ENCODE data around the gene ELFN1.

The ELFN1 gene

DNA sequence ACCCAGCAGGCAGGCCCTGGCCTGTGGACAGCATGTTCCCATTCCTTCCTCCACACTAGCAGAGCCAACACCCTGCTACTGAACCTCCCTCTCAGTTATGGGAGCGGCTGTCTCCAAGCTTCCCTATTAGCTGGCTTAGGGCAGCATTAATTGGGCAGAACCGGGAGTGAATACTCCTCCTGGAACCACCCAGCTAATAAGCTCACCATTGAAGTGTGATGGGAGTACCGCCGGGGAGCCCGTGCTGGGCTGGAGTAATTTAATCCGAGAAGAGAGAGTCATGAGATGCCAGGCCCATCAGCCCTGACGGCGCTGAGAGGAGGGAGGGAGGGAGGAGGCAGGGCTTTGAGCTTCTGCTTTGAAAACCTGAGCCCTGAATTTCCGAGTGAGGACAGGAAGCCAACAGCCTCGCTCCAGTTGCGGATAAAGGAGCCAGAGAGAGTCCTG, 31.8 kb upstream of the ELFN1 start:
- TF ChIP-seq, protein P1, sequence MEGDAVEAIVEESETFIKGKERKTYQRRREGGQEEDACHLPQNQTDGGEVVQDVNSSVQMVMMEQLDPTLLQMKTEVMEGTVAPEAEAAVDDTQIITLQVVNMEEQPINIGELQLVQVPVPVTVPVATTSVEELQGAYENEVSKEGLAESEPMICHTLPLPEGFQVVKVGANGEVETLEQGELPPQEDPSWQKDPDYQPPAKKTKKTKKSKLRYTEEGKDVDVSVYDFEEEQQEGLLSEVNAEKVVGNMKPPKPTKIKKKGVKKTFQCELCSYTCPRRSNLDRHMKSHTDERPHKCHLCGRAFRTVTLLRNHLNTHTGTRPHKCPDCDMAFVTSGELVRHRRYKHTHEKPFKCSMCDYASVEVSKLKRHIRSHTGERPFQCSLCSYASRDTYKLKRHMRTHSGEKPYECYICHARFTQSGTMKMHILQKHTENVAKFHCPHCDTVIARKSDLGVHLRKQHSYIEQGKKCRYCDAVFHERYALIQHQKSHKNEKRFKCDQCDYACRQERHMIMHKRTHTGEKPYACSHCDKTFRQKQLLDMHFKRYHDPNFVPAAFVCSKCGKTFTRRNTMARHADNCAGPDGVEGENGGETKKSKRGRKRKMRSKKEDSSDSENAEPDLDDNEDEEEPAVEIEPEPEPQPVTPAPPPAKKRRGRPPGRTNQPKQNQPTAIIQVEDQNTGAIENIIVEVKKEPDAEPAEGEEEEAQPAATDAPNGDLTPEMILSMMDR (conservative IDR thresholded peaks at IDR 0.05; ENCODE audit: low read length) = no peak
- H3K4me3 ChIP-seq (ENCODE audit: low read length) = no peak overlapping the region
- DNase-seq (ENCODE audit: low read depth) = no peak

DNA sequence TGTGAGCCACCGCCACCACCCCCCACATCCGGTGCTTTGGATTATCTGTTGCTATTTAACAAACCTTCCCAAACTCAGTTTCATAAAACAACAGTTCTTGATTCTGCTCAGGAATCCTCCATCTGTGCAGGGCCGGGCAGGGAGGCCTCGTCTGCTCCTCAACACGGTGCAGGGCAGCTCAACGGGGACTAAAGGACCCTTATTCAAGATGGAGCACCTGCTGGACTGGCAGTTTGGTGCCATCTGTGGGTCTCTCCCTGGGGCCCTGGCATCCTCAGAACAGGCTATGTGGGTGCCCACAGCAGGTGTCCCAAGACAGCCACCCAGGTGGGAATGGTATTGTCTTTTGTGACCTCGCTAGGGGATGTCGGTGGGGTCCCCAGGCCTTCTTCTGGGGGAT, 31.0 kb upstream of the ELFN1 start:
- TF ChIP-seq, protein P1 (conservative IDR thresholded peaks at IDR 0.05; ENCODE audit: low read length) = no peak

DNA sequence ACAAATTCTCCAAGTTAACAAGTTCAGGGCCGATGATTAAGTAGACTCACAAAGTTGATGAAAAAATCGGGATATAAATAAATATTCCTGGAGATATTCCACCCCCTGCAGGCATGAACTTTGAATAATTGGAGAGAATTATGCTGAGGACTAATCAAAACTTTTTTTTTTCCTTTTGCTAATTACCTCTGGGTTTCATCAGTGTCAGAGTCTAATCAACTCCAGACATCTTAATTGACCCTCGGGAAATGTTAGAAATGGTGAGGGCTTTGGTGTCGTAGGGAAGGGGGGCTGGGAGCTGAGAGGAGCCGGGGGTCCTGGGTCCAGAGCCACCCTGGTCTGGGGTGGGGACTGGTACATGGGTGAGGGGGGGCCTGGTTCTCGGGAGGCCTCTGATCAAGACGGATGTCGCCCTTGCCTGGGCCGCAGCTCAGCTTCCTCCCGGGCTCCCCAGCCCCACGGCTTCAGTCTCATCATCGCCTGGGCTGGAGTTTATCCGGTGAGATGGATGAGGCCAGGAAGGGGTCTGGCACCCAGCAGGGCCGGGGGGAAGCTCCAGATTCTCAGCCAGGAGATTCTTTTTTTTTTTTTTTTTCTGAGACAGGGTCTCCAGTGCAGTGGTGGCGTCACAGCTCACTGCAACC, 30.4 kb upstream of the ELFN1 start:
- H3K4me3 ChIP-seq (ENCODE audit: low read length) = no peak overlapping the region
- no peak for DNase-seq (ENCODE audit: low read depth)
- TF ChIP-seq, protein P1 (conservative IDR thresholded peaks at IDR 0.05; ENCODE audit: low read length) = no peak

More for the DNA sequence above, 31.0 kb upstream of the ELFN1 start:
- no peak overlapping the region for H3K4me3 ChIP-seq (ENCODE audit: low read length)
- no peak for DNase-seq (ENCODE audit: low read depth)

DNA sequence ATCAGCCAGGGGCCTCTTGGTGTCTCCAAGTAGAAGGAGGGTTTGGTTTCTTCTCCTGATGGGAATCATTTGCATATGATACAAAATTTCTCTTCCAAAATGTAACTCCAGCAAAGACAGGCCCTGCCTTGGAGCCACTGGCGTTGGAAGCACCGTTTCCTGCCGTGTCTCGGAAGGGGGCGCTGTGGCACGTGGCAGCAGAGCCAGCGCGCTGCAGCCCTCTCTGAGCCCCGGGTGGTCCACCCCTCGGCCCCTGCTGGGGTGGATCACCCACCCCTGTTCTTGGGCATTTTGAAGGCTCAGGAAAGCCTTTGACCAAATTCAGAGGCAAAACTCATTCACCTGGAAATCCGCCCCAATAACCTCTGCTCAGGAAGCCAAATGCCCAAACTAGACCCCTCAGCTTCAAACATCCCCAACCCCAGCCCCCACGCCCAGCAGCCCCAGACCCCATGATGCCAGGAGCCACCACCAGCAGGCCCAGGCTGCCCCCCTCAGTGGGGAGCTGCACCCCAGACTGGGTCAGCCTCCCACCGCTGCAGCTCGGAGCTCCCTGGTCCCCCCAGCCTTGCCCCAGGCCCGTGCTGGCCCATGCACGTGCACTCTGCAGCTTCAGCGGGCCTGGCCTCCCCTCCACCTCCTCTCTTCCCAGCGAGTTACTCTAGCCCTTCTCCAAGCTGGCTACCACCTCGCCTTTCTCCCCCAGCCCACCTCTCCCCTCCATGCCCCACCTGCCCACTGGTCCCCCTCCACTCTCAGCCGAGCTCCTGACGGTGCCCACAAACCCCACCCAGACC, 29.5 kb upstream of the ELFN1 start:
- no peak for DNase-seq (ENCODE audit: low read depth)
- H3K4me3 ChIP-seq (ENCODE audit: low read length) = no peak overlapping the region
- TF ChIP-seq, protein P1 (conservative IDR thresholded peaks at IDR 0.05; ENCODE audit: low read length) = peak; percentile 34

DNA sequence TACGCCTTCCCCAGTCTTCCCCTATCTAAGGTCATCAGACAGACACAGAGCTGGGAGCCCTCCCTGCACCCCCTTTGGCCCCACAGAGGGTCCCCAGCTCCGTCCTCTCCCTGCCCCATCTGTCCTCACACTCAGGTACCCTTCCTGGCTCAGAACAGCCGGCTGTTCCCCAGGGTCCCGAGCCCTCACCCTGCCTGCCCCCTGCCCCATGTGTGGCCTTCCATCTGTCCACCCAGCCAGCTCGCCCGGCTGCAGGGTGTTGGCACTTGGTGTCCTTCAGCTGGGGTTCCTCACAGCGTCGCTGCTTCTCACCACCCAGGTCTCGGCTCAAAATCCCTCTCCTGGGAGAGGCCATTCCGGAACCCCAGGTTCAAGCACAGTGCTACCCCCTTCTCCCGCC, 28.9 kb upstream of the ELFN1 start:
- no peak for DNase-seq (ENCODE audit: low read depth)
- TF ChIP-seq, protein P1 (conservative IDR thresholded peaks at IDR 0.05; ENCODE audit: low read length) = no peak
- H3K4me3 ChIP-seq (ENCODE audit: low read length) = no peak overlapping the region

DNA sequence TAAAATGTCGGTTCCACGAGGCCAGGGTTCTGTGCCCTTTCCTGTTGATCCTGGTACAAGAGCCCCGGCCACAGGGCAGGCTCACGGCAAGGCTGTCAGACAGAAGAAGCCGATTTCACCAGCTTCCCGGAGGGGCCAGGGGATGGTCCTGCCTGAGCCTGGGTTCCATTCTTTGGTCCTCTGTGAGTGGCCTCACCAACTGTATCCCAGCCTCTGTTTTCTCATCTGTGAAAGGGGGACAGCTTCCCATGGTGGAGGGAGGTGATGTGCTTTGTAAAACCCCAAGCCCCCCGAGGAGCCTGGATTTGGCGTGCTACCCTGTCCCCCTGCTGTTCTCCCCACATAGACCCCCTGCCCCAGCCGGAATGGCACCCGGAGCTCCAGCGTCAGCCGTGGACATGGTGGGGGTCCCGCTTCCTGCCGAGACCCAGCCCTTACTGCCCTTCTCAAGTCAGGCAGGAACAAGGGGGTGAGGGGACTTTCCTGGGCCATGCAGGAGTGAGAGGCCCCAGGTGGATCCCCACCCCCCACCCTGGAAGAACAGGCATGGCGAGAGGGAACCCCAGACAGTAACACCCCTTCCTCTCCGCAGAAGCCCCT, 28.3 kb upstream of the ELFN1 start:
- no peak overlapping the region for H3K4me3 ChIP-seq (ENCODE audit: low read length)
- TF ChIP-seq, protein P1 (conservative IDR thresholded peaks at IDR 0.05; ENCODE audit: low read length) = no peak
- DNase-seq (ENCODE audit: low read depth) = no peak

Data from AG10803 (cell line).